ENCODE measurements around the gene FMN2.

DNA sequence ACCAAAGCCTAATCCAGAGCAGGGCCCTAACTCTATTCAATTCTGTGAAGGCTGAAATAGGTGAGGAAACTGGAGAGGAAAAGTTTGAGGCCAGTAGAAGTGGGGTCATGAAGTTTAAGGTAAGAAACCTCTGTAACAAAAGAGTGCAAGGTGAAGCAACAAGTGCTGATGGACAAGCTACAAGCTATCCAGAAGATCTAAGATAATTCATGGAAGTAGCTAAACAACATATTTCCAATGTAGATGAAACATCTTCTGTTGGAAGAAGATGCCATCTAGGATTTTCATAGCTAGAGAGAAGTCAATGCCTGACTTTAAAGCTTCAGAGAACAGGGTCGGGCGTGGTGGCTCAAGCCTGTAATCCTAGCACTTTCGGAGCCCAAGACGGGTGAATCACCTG is 302.7 kb downstream of the FMN2 start:
- TF ChIP-seq, protein P1, sequence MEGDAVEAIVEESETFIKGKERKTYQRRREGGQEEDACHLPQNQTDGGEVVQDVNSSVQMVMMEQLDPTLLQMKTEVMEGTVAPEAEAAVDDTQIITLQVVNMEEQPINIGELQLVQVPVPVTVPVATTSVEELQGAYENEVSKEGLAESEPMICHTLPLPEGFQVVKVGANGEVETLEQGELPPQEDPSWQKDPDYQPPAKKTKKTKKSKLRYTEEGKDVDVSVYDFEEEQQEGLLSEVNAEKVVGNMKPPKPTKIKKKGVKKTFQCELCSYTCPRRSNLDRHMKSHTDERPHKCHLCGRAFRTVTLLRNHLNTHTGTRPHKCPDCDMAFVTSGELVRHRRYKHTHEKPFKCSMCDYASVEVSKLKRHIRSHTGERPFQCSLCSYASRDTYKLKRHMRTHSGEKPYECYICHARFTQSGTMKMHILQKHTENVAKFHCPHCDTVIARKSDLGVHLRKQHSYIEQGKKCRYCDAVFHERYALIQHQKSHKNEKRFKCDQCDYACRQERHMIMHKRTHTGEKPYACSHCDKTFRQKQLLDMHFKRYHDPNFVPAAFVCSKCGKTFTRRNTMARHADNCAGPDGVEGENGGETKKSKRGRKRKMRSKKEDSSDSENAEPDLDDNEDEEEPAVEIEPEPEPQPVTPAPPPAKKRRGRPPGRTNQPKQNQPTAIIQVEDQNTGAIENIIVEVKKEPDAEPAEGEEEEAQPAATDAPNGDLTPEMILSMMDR (IDR thresholded peaks at IDR 0.05): no peak
- no peak for TF ChIP-seq POLR2A (IDR thresholded peaks at IDR 0.05)

Data from Peyer's patch (tissue), 4 donors.